WTC11 (cell line): ENCODE results near the gene RAB15.

Experiments
- IRF2 ChIP-seq: sonication (generic); formaldehyde crosslinking; IDR thresholded peaks from 2 replicates; pipeline ENCODE4 v1.8.0; 2022; ENCODE audit warnings: low read depth, missing genetic modification reagents, borderline replicate concordance
- TCF7 ChIP-seq: sonication (generic); formaldehyde crosslinking; IDR thresholded peaks from 2 replicates; pipeline ENCODE4 v1.8.0; 2022; ENCODE audit warnings: mild to moderate bottlenecking, low read depth, missing genetic modification reagents, moderate library complexity
- TF ChIP-seq, protein P1 (sequence below): fragments of 200-600 bp; IDR thresholded peaks from 2 replicates; pipeline ENCODE4 v1.8.0; 2022; ENCODE audit warnings: antibody characterized with exemption
- TF ChIP-seq, protein P2 (sequence below): sonication (generic); formaldehyde crosslinking; IDR thresholded peaks from 2 replicates; pipeline ENCODE4 v1.8.0; 2022; ENCODE audit warnings: mild to moderate bottlenecking, missing genetic modification reagents
- TF ChIP-seq, protein P3 (sequence below): sonication (generic); formaldehyde crosslinking; IDR thresholded peaks from 2 replicates; pipeline ENCODE4 v1.8.1; 2022; ENCODE audit warnings: low read depth, mild to moderate bottlenecking, moderate library complexity, missing genetic modification reagents, borderline replicate concordance
- TF ChIP-seq, protein P4 (sequence below): sonication (generic); formaldehyde crosslinking; IDR thresholded peaks from 2 replicates; pipeline ENCODE4 v1.8.0; 2023; ENCODE audit warnings: mild to moderate bottlenecking, missing genetic modification reagents
- TF ChIP-seq, protein P5 (sequence below): sonication (generic); formaldehyde crosslinking; conservative IDR thresholded peaks from 2 replicates; pipeline ENCODE4 v1.8.1; 2022; ENCODE audit warnings: mild to moderate bottlenecking, missing genetic modification reagents

DNA sequence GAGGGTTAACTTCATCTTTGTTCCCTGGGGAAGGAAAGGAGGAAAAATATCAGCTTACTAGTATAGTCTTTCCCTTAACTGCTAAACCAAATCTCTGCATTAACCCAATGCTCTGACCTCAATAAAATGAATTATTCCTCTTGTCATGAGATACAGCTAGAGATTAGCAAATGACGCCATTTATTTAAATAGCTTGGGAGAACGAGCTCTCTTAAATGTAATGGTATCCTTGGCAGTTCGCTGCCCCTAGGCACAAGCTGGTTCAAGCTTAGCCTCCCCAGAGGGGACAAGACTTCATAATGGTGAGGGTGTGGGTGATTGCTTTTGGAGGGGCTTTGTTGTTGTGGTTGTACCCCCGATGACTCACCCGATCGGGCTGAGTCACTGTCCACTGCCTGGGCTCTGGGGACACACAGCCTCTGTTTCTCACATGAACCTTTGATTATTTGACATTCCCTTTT, 34.2 kb upstream of the RAB15 start:
- TF ChIP-seq, protein P1, sequence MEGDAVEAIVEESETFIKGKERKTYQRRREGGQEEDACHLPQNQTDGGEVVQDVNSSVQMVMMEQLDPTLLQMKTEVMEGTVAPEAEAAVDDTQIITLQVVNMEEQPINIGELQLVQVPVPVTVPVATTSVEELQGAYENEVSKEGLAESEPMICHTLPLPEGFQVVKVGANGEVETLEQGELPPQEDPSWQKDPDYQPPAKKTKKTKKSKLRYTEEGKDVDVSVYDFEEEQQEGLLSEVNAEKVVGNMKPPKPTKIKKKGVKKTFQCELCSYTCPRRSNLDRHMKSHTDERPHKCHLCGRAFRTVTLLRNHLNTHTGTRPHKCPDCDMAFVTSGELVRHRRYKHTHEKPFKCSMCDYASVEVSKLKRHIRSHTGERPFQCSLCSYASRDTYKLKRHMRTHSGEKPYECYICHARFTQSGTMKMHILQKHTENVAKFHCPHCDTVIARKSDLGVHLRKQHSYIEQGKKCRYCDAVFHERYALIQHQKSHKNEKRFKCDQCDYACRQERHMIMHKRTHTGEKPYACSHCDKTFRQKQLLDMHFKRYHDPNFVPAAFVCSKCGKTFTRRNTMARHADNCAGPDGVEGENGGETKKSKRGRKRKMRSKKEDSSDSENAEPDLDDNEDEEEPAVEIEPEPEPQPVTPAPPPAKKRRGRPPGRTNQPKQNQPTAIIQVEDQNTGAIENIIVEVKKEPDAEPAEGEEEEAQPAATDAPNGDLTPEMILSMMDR = no peak
- TF ChIP-seq, protein P2, sequence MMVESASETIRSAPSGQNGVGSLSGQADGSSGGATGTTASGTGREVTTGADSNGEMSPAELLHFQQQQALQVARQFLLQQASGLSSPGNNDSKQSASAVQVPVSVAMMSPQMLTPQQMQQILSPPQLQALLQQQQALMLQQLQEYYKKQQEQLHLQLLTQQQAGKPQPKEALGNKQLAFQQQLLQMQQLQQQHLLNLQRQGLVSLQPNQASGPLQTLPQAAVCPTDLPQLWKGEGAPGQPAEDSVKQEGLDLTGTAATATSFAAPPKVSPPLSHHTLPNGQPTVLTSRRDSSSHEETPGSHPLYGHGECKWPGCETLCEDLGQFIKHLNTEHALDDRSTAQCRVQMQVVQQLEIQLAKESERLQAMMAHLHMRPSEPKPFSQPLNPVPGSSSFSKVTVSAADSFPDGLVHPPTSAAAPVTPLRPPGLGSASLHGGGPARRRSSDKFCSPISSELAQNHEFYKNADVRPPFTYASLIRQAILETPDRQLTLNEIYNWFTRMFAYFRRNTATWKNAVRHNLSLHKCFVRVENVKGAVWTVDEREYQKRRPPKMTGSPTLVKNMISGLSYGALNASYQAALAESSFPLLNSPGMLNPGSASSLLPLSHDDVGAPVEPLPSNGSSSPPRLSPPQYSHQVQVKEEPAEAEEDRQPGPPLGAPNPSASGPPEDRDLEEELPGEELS (CRISPR knock-in tag) = no peak
- TF ChIP-seq TCF7 (CRISPR knock-in tag) = no peak
- TF ChIP-seq, protein P3, sequence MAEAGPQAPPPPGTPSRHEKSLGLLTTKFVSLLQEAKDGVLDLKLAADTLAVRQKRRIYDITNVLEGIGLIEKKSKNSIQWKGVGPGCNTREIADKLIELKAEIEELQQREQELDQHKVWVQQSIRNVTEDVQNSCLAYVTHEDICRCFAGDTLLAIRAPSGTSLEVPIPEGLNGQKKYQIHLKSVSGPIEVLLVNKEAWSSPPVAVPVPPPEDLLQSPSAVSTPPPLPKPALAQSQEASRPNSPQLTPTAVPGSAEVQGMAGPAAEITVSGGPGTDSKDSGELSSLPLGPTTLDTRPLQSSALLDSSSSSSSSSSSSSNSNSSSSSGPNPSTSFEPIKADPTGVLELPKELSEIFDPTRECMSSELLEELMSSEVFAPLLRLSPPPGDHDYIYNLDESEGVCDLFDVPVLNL = no peak
- TF ChIP-seq, protein P4, sequence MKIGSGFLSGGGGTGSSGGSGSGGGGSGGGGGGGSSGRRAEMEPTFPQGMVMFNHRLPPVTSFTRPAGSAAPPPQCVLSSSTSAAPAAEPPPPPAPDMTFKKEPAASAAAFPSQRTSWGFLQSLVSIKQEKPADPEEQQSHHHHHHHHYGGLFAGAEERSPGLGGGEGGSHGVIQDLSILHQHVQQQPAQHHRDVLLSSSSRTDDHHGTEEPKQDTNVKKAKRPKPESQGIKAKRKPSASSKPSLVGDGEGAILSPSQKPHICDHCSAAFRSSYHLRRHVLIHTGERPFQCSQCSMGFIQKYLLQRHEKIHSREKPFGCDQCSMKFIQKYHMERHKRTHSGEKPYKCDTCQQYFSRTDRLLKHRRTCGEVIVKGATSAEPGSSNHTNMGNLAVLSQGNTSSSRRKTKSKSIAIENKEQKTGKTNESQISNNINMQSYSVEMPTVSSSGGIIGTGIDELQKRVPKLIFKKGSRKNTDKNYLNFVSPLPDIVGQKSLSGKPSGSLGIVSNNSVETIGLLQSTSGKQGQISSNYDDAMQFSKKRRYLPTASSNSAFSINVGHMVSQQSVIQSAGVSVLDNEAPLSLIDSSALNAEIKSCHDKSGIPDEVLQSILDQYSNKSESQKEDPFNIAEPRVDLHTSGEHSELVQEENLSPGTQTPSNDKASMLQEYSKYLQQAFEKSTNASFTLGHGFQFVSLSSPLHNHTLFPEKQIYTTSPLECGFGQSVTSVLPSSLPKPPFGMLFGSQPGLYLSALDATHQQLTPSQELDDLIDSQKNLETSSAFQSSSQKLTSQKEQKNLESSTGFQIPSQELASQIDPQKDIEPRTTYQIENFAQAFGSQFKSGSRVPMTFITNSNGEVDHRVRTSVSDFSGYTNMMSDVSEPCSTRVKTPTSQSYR (CRISPR knock-in tag) = no peak
- TF ChIP-seq, protein P5, sequence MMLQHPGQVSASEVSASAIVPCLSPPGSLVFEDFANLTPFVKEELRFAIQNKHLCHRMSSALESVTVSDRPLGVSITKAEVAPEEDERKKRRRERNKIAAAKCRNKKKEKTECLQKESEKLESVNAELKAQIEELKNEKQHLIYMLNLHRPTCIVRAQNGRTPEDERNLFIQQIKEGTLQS = no peak
- no peak for TF ChIP-seq IRF2 (CRISPR knock-in tag)
